ENCODE measurements around the gene TAS1R3.

The TAS1R3 gene

DNA sequence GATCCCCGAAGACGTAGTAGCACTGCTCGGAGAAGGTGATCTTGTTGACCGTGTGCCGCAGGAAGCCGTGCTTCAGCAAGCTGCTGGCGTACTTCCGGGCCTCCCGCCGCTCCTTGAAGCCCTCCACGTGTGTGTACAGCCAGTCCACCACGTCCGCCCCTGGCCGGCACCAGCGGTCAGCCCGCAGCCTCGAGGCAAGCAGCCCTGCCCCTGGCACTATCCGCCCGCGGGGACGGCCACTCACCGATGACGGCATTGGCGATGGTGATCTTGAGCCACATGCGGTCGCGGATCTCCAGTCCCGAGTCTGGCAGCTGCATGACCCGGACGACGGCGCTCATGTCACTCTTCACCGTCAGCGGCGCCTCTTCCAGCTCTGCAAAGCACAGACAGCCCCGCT, 7.2 kb downstream of the TAS1R3 start:
- Mint-ChIP-seq H3K9me3 (no peaks in the 10 kb centered on the region), H3K4me1 (peaks cover 4% of the 10 kb centered on the region), H3K27ac (no peak overlapping the region), H3K27me3 (ENCODE audit: low read depth, poor library complexity) (no peaks in the 10 kb centered on the region), H3K36me3 (ENCODE audit: low read depth) (peaks cover 16% of the 10 kb centered on the region), H3K4me3 (no peak overlapping the region)
- TF ChIP-seq, protein P1, sequence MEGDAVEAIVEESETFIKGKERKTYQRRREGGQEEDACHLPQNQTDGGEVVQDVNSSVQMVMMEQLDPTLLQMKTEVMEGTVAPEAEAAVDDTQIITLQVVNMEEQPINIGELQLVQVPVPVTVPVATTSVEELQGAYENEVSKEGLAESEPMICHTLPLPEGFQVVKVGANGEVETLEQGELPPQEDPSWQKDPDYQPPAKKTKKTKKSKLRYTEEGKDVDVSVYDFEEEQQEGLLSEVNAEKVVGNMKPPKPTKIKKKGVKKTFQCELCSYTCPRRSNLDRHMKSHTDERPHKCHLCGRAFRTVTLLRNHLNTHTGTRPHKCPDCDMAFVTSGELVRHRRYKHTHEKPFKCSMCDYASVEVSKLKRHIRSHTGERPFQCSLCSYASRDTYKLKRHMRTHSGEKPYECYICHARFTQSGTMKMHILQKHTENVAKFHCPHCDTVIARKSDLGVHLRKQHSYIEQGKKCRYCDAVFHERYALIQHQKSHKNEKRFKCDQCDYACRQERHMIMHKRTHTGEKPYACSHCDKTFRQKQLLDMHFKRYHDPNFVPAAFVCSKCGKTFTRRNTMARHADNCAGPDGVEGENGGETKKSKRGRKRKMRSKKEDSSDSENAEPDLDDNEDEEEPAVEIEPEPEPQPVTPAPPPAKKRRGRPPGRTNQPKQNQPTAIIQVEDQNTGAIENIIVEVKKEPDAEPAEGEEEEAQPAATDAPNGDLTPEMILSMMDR (IDR thresholded peaks at IDR 0.05) = no peak
- DNase-seq = no peak

DNA sequence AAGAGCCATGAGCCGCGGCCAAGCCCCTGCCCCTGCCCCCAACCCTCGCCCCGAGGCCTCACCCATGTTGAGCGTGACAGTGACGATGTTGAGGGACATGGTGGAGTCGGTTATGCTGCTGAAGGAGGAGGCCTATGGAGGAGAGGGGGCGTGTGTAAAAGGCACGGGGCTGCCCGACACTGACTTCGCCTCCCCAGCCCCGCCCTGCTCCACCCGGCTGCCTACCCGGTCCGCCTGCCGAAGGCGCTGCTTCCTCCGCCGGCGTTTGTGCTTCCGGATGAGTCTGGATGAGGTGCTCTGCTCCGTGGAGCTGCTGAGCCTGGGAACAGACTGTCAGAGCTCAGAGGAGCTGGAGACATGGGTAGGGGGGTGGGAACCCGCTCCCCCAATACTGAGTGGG, 9.1 kb downstream of the TAS1R3 start:
- peaks cover 13% of the 10 kb centered on the region for H3K36me3 Mint-ChIP-seq (ENCODE audit: low read depth)
- no peaks in the 10 kb centered on the region for H3K9me3 Mint-ChIP-seq
- H3K27ac Mint-ChIP-seq = no peak overlapping the region
- TF ChIP-seq, protein P1 (IDR thresholded peaks at IDR 0.05) = no peak
- DNase-seq = no peak
- peaks cover 1% of the 10 kb centered on the region for H3K4me1 Mint-ChIP-seq
- H3K4me3 Mint-ChIP-seq = no peak overlapping the region
- no peaks in the 10 kb centered on the region for H3K27me3 Mint-ChIP-seq (ENCODE audit: low read depth, poor library complexity)

DNA sequence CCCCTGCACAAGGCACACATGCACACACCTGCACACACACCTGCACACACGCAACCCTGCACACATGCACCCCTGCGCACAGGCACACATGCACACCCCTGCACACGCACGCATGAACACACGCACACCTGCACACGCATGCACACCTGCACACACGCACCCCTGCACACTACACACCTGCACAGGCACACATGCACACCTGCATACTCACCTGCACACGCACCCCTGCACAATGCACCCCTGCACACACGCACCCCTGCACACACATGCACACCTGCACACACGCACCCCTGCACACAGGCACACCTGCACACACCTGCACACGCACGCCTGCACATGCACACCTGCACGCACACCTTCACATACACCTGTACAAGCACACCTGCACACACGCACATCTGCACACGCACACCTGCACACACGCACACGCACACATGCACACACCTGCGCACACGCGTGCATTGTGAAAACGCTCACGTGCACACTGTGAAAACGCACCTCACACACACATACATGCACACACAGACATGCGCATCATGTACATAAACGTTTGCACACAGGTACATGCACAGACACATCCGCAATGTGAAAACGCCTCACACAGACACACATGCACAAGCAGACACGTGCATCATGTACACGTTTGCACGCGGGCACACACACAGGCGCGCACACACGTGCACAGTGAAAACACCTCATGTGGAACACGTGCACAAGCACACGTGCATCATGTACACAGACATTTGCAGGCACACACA, 9.9 kb downstream of the TAS1R3 start:
- no peak overlapping the region for H3K4me3 Mint-ChIP-seq
- H3K36me3 Mint-ChIP-seq (ENCODE audit: low read depth) = peaks cover 12% of the 10 kb centered on the region
- peak overlapping the region; percentile 59 for H3K27ac Mint-ChIP-seq
- no peaks in the 10 kb centered on the region for H3K4me1 Mint-ChIP-seq
- TF ChIP-seq, protein P1 (IDR thresholded peaks at IDR 0.05) = no peak
- no peak for DNase-seq
- H3K9me3 Mint-ChIP-seq = no peaks in the 10 kb centered on the region
- no peaks in the 10 kb centered on the region for H3K27me3 Mint-ChIP-seq (ENCODE audit: low read depth, poor library complexity)

DNA sequence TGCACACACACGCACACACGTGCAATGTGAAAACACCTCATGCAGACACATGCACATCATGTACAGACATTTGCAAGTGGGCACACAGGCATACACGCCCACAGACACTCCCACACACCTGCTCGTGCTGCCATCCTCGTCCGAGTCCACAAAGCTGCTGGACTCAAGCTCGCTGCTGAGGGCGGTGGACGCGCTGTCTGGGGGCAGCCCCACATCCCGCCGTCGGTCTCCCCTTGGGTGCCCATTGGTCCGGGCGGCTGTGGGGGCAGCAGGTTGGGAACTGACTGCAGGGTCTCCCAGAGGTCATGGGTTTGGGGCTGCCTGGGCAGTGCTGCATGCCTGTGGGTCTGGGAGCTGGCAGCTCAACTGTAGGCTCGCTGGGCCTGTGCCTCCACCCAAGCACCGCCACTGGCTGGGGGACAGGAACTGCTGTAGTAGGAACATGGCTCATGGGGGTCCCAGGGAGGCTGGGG, 10.5 kb downstream of the TAS1R3 start:
- peaks cover 2% of the 10 kb centered on the region for H3K4me1 Mint-ChIP-seq
- no peak overlapping the region for H3K4me3 Mint-ChIP-seq
- no peaks in the 10 kb centered on the region for H3K27me3 Mint-ChIP-seq (ENCODE audit: low read depth, poor library complexity)
- H3K27ac Mint-ChIP-seq = no peak overlapping the region
- TF ChIP-seq, protein P1 (IDR thresholded peaks at IDR 0.05) = no peak
- DNase-seq = no peak
- H3K9me3 Mint-ChIP-seq = no peaks in the 10 kb centered on the region
- H3K36me3 Mint-ChIP-seq (ENCODE audit: low read depth) = peaks cover 12% of the 10 kb centered on the region

DNA sequence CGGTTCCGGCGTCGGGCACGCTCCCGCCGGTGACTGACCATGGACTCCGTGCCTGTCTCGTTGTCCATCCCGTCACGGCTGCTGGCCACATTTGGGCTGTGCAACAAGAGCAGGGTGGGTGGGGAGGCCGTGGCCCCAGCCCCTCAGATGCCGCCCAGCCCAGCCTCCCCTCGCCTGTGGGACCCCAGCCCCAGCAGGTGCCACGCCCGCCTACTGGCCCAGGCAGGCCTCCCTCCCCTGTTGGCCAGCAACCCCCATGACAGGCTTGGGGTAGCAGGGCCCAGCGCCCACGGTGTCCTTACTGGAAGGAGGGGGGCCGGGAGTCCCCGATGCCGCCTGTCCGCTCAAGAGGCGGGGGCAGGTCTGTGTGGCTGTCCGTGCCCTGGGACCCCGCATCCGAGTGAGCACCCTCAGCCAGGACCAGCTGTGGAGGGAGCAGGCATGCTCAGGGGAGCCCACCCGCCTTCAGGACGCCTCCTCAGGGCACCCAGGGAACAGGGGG, 11.0 kb downstream of the TAS1R3 start:
- H3K4me1 Mint-ChIP-seq = peaks cover 7% of the 10 kb centered on the region
- no peak overlapping the region for H3K27ac Mint-ChIP-seq
- no peaks in the 10 kb centered on the region for H3K9me3 Mint-ChIP-seq
- no peak for DNase-seq
- no peaks in the 10 kb centered on the region for H3K27me3 Mint-ChIP-seq (ENCODE audit: low read depth, poor library complexity)
- no peak overlapping the region for H3K4me3 Mint-ChIP-seq
- peaks cover 12% of the 10 kb centered on the region for H3K36me3 Mint-ChIP-seq (ENCODE audit: low read depth)
- TF ChIP-seq, protein P1 (IDR thresholded peaks at IDR 0.05) = no peak

All from nephron progenitor cell (in vitro differentiated cells).